ENCODE data around the gene TMA7.

The TMA7 gene

DNA sequence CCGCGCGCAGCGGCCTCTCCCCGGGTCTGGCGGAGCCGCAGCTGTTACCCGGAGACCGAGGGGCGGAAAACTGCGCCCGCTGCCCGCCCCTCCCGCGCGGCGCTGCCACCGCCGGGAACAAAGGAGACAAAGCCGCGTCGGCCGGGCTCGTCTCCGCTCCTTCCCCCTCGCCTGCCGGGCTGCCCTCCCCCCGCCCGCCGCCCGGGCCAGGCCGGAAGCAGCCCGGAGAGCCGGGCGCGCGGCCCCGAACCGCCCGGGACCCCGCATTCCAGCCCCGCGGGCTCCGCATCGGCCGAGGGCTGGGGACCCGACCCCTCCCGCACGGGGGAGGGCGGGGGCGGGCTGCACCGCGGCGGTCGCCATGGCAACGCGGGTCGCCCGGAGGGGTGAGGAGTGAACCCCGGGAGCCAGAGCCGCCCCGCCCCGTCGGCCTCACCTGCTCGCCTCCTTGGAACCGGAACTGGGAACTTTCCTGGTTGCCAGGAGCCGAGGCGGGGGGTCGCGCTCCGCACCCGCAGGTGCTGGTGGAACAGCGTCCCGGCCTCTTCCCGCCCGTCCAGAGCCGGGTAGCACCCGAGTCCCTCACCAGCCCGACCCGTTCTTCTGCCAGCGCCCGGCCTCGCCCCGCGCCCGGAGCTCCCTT is 10.6 kb upstream of the TMA7 start:
- peak overlapping the region; percentile 88 for H3K27ac ChIP-seq
- TF ChIP-seq ZFX (IDR thresholded peaks at IDR 0.05), result peak; percentile 78; the same call in 1 of the 2 replicates
- TF ChIP-seq, protein P1, sequence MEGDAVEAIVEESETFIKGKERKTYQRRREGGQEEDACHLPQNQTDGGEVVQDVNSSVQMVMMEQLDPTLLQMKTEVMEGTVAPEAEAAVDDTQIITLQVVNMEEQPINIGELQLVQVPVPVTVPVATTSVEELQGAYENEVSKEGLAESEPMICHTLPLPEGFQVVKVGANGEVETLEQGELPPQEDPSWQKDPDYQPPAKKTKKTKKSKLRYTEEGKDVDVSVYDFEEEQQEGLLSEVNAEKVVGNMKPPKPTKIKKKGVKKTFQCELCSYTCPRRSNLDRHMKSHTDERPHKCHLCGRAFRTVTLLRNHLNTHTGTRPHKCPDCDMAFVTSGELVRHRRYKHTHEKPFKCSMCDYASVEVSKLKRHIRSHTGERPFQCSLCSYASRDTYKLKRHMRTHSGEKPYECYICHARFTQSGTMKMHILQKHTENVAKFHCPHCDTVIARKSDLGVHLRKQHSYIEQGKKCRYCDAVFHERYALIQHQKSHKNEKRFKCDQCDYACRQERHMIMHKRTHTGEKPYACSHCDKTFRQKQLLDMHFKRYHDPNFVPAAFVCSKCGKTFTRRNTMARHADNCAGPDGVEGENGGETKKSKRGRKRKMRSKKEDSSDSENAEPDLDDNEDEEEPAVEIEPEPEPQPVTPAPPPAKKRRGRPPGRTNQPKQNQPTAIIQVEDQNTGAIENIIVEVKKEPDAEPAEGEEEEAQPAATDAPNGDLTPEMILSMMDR (conservative IDR thresholded peaks at IDR 0.05), result no peak

DNA sequence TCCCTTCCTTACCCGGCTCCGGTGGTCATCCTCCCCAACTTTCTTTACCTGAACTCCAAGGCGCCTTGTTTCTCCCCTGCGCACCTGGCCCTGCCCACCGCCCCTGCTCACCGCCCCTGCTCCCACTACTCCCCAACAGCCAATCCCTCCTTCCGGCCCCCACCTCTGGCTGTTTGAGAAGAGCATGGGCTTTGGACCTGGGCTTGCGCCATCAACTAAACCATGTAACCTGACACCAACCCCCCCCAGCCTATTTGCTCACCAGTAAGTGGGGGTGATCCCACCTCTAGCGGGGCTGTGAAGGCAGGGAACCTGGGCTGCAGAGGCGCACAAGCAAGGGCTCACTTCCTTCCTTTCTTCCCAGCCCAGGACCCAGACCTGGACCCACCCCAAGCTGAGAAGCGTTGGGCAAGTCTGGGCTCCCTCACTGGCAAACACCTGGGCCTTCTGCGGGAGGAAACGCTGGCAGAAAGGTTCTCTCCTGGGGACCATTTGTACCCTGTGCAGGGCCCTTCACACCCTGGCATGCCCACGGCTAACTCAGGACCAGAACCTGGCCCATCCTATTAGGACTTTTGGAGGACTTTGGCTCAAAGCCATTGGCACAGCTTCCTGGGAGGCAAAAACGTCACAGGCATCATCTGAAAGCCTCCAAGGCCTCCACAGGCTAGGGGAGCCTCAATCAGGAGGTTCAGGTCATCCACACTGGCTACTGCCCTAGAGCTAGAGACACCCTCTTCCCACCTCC is 9.9 kb upstream of the TMA7 start, which contains the start of gene PLXNB1:
TSS of gene PLXNB1 (minus strand) at position 127 of the 748 bp plus-strand sequence. CDS start 5,475 bp downstream, outside the sequence.
- no peak for TF ChIP-seq ZFX (IDR thresholded peaks at IDR 0.05)
- peak within 1 kb of the TSS; percentile 88 for H3K27ac ChIP-seq

DNA sequence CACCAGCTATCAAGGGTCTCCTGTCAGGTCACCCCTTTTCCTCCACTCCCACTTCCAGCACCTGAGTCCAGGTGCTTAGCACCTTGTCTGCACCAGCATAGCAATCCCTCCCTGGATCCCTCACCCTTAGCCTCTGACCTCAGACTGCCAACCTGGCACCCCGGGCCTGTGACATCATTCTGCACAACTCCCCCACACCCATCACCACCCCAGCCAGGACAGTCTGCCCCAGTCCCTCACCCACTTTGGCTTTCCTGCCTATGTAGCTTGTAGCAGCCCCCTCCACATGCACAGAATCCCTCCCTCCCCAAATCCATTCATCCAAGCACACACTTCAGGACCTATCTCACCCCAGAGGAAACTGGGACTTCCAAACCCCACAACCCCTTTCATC is 9.4 kb upstream of the TMA7 start:
- peak overlapping the region; percentile 88 for H3K27ac ChIP-seq
- TF ChIP-seq, protein P1 (conservative IDR thresholded peaks at IDR 0.05), result no peak
- no peak for TF ChIP-seq ZFX (IDR thresholded peaks at IDR 0.05)

DNA sequence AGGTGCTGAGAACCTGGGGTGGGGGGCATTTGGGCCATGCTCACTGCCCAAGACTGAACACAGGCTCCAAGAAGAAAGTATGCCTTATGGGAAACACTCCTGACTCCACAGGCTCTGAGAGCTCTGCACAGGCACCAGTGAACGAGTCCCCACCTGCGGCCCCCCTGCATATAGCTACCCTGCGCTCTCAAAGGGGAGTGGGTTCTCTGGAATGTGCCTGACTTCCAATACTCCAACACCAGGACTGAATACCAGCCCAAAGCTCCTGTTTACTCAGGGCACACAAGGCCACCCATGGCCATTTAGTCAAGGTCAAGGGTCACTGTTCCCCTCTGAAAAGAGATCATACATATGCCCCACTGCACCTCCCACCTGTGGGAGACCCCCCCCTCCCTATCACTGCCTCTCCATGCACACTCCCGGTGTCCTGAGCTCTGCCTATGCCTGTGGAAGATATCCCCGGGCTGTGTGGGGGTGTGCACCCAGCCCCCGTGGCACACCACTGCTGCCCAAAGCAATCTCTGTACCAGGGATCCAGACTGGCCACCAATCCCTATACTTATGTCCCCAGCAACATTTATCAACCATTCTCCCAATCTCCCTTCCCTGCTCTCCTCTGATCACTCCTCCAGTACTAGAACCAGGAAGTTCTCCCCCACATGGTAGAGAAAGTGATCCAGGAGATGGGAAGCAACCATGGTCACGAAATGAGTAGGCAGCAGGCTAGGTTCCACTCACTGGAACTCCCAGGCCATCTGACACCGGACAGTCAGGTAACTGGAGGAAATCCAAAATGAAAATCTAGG is 8.6 kb upstream of the TMA7 start:
- H3K27ac ChIP-seq, result peak overlapping the region; percentile 88; the same call in 1 of the 2 replicates

DNA sequence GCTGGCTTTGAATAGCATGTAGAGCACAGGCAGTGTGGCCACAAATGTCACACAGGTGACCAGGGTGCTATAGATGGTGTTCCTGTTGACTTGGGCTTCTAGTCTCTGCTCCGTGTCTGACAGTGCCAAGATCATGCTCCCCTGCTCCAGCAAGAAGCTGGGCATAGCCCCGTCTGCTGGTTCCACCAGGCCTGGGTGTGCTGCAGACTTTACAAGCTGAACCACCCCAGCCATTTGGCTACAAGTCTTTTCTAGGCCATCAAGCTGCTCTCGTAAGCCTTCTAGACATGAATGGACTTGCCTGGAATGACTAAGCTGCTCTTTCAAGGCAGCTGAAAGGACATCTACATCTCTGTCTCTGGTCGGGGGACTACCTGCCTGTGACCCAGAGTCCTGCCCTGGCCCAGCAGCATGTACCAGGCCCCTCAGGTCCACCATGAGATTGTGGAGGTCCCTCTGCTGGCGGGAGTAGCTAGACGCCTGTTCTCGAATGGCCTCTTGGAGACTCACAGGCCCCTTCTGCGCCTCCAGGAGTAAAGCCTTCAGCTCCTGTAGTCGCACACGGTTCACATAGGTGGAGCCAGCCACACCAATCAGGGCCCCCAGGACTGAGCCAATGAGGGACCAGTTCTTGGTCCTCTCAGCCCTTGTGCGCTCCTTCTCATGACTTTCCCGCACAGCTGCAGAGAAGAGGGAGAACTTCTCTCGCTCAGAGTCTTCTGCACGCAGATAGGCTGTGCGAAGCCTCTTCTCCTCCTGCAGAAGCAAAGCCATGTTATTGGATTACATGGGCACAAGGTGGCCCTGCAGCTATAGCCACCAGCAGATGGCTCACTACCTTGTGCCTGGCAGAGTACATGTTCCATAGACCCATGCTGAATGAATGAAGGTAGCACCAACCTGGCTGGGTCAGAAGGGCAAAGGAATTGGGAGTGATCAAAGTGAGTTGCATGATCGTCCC is 7.4 kb upstream of the TMA7 start:
- no peak overlapping the region for H3K27ac ChIP-seq
- TF ChIP-seq ZFX (IDR thresholded peaks at IDR 0.05), result no peak
- TF ChIP-seq, protein P1 (conservative IDR thresholded peaks at IDR 0.05), result no peak; the same call in 1 of the 2 replicates

More for the DNA sequence above, 8.6 kb upstream of the TMA7 start:
- TF ChIP-seq, protein P1 (conservative IDR thresholded peaks at IDR 0.05), result no peak
- TF ChIP-seq ZFX (IDR thresholded peaks at IDR 0.05), result no peak

DNA sequence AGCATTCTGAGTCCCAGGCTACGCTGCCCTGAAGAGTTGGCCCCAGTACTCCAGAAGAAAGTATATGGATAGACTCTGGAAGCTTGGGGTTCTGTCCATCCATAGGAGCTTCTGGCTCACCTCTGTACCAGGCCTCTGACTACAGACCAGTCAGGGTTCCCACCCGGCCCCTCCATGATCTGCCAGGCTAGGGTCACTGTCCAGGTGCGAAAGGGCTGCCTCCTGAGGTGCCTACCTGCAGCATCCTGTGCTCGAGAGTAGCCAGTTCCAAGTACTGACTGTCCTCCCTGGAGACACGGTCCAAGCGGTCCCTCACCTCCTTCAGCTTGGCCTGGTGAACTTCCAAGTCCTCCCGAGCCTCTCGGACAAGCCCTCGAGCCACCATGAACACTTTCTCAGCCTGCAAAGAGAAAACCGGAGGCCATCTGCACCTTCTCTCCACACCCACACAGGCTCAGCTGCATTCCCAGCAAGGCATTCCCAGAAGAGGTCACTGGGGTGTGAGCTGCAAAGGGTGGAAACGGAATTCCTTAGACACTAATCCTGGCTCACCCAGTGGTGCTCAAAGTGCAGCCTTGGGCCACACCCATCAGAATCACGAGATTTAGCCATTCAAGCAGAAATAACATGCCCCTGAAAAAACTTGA is 6.5 kb upstream of the TMA7 start:
- no peak overlapping the region for H3K27ac ChIP-seq
- TF ChIP-seq, protein P1 (conservative IDR thresholded peaks at IDR 0.05), result no peak
- TF ChIP-seq ZFX (IDR thresholded peaks at IDR 0.05), result no peak

All from C4-2B (cell line).